ENCODE data around the gene ZNF470. TPM values are rescaled to one million over a fixed set of nuclear protein-coding genes. Genes with fewer than 3 reads are reported as not detected.

The ZNF470 gene
- 2.3 and 2.9 TPM in 2 replicates for polyA plus RNA-seq (2014; cell fraction: cytosol; rRNA removed)
- polyA plus RNA-seq (2014; cell fraction: nucleus; rRNA removed) = 2.8 and 3.2 TPM in 2 replicates

- DNase-seq (ENCODE audit: low spot score) = peak; percentile 86
Measured at GRCh38 chr19:56567274-56568120, at the start of gene ZNF470. Gene ZNF470 (plus strand): TSS chr19:56567468. CDS start chr19:56570312, 2,844 bp downstream.

GRCh38 chr19:56525214-56525860, 41.9 kb upstream of the ZNF470 start:
- no peak for DNase-seq (ENCODE audit: low spot score)

- DNase-seq (ENCODE audit: low spot score) = no peak
Measured at GRCh38 chr19:56537442-56537841, 29.8 kb upstream of the ZNF470 start.

- DNase-seq (ENCODE audit: low spot score) = peak; percentile 84
Measured at GRCh38 chr19:56538254-56538760, 29.0 kb upstream of the ZNF470 start.

GRCh38 chr19:56538761-56539263, 28.5 kb upstream of the ZNF470 start, which contains the start of gene ZFP28:
Gene ZFP28 (plus strand): TSS chr19:56538948. CDS start chr19:56539019, 71 bp downstream.
- peak; percentile 55 for DNase-seq (ENCODE audit: low spot score)

- no peak for DNase-seq (ENCODE audit: low spot score)
Measured at GRCh38 chr19:56543776-56544175, 23.5 kb upstream of the ZNF470 start.

GRCh38 chr19:56547535-56547934, 19.7 kb upstream of the ZNF470 start:
- DNase-seq (ENCODE audit: low spot score) = no peak

GRCh38 chr19:56554272-56554869, 12.9 kb upstream of the ZNF470 start:
- DNase-seq (ENCODE audit: low spot score) = no peak

GRCh38 chr19:56562766-56563165, 4.5 kb upstream of the ZNF470 start:
- DNase-seq (ENCODE audit: low spot score) = no peak

GRCh38 chr19:56566904-56567273, 379 bp upstream of the ZNF470 start:
- peak; percentile 63 for DNase-seq (ENCODE audit: low spot score)

GRCh38 chr19:56572589-56572988, 5.3 kb downstream of the ZNF470 start:
- DNase-seq (ENCODE audit: low spot score) = no peak

- no peak for DNase-seq (ENCODE audit: low spot score)
Measured at GRCh38 chr19:56573914-56574313, 6.6 kb downstream of the ZNF470 start.

- DNase-seq (ENCODE audit: low spot score) = no peak
Measured at GRCh38 chr19:56577719-56578602, 10.7 kb downstream of the ZNF470 start.

GRCh38 chr19:56594446-56594782, 27.1 kb downstream of the ZNF470 start:
- no peak for DNase-seq (ENCODE audit: low spot score)

- DNase-seq (ENCODE audit: low spot score) = peak; percentile 79
Measured at GRCh38 chr19:56594783-56595547, 27.7 kb downstream of the ZNF470 start, which contains the start of gene ZNF71. Gene ZNF71 (plus strand): TSS chr19:56595302. CDS start chr19:56601559, 6,257 bp downstream.

GRCh38 chr19:56595548-56595899, 28.3 kb downstream of the ZNF470 start:
- no peak for DNase-seq (ENCODE audit: low spot score)

GRCh38 chr19:56596676-56597075, 29.4 kb downstream of the ZNF470 start:
- no peak for DNase-seq (ENCODE audit: low spot score)

- no peak for DNase-seq (ENCODE audit: low spot score)
Measured at GRCh38 chr19:56597696-56598095, 30.4 kb downstream of the ZNF470 start.

GRCh38 chr19:56601375-56601774, 34.1 kb downstream of the ZNF470 start:
- no peak for DNase-seq (ENCODE audit: low spot score)

- DNase-seq (ENCODE audit: low spot score) = no peak
Measured at GRCh38 chr19:56603829-56604228, 36.6 kb downstream of the ZNF470 start.
